GM18505 (cell line): ENCODE results near the gene SLC51A.

ENCODE experiments used
- ATAC-seq: cut with Tn5 transposase; IDR thresholded peaks from one replicate; pipeline ENCODE4 v1.9.1; 2021; ENCODE audit not compliant: unreplicated experiment
- POLR2A ChIP-seq: IDR thresholded peaks from 4 replicates; pipeline ENCODE4 v1.6.1; 2011; ENCODE audit warnings: borderline replicate concordance; ENCODE audit not compliant: insufficient read depth, insufficient read length; ENCODE audit errors: extremely low read depth

Gene SLC51A

DNA sequence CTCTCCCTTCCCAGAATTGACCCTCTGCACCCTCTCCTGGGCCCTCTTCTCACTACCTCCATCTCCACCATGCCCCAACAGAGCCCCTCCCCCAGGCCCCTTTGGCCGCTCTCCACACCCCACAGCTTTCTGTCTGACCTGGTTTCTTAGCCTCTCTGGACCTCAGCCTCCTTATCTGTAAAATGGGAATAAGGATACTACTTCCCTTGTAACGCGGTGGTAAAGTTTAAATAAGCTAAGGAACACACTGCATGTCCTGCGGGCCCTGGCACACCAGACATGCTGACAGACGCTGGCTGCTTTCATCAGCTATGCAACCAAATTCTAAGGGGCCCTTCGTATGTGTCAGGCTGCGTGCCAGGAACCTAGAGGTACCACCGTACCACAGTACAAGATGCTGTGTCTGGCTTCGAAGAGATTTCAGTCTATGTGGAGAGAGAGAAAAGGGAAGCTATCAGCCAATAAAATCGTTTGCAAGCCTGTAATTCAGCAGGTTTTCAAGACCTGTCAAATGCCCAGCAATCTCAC lies 777 bp upstream of the SLC51A start:
- TF ChIP-seq POLR2A, result no peak
- ATAC-seq, result no peak

DNA sequence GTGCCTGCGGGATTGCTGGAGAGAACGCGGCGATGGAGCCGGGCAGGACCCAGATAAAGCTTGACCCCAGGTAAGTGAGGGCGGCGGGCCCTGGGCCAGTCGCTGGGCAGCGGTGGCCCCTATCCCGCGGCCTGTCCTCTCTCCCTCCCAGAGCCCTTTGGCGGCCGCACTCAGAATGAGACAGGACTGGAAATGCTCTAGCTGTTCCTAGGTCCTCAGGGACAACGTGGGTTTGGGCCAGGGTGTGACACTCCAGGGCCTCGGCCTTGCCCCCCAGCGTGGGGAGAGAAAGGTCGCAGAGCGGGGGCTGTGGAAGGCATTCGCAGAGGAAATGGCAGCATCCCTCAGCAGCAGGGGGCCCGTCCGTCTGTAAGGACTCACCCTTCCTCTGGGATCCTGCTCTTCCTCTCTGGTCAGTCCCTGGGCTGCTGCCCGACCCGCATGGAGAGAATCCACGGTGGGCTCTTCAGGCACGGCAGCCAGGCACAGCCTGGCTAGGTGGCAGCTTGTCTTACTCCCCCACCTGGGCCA lies 412 bp downstream of the SLC51A start:
- no peak for ATAC-seq
- no peak for TF ChIP-seq POLR2A

DNA sequence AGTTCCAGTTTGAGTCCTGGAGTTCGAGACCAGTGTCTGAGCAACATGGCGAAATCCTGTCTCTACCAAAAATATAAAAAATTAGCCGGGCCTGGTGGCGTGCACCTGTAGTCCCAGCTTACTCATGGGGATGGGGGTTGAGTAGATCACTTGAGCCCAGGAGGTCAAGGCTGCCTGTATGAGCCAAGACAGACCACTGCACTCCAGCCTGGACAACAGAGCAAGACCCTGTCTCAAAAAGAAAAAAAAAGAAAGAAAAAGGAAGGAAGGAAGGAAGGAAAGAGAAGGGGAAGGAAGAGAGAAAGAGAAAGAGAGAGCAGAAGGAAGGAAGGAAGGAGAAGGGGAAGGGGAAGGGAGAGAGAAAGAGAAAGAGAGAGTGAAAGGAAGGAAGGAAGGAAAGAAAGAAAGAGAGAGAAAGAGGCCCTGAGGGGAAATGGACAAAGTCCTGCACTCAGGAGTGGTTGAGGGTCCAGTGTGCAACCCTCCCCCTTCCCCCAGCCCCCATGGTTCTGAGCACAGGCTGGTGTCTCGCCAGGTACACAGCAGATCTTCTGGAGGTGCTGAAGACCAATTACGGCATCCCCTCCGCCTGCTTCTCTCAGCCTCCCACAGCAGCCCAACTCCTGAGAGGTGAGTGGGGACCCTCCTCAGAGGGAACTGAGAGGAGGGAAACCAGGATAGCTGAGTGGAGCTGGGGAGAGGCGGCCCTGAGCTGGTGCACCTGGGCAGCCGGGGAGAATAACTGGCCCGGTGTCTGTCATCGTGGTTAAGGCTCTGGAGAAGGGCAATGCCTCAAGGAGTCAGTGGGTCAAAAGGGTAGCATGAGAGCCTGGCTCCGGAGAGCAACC lies 1.2 kb downstream of the SLC51A start:
- no peak for TF ChIP-seq POLR2A

GRCh38 chr3:196218155-196218712 lies 1.9 kb downstream of the SLC51A start:
- ATAC-seq, result no peak
- no peak for TF ChIP-seq POLR2A

More for the DNA sequence above, 1.2 kb downstream of the SLC51A start:
- ATAC-seq, result no peak

GRCh38 chr3:196219194-196219969 lies 3.0 kb downstream of the SLC51A start:
- TF ChIP-seq POLR2A, result no peak
- no peak for ATAC-seq

- no peak for ATAC-seq
- TF ChIP-seq POLR2A, result no peak
Observed at GRCh38 chr3:196219970-196220311, 3.6 kb downstream of the SLC51A start.

- no peak for TF ChIP-seq POLR2A
- no peak for ATAC-seq
Observed at GRCh38 chr3:196220587-196220986, 4.3 kb downstream of the SLC51A start.

- no peak for ATAC-seq
- TF ChIP-seq POLR2A, result no peak
Observed at GRCh38 chr3:196220991-196221390, 4.7 kb downstream of the SLC51A start.

GRCh38 chr3:196222876-196223595 lies 6.7 kb downstream of the SLC51A start:
- TF ChIP-seq POLR2A, result no peak
- ATAC-seq, result no peak

- no peak for TF ChIP-seq POLR2A
- no peak for ATAC-seq
Observed at GRCh38 chr3:196225086-196225485, 8.8 kb downstream of the SLC51A start.

DNA sequence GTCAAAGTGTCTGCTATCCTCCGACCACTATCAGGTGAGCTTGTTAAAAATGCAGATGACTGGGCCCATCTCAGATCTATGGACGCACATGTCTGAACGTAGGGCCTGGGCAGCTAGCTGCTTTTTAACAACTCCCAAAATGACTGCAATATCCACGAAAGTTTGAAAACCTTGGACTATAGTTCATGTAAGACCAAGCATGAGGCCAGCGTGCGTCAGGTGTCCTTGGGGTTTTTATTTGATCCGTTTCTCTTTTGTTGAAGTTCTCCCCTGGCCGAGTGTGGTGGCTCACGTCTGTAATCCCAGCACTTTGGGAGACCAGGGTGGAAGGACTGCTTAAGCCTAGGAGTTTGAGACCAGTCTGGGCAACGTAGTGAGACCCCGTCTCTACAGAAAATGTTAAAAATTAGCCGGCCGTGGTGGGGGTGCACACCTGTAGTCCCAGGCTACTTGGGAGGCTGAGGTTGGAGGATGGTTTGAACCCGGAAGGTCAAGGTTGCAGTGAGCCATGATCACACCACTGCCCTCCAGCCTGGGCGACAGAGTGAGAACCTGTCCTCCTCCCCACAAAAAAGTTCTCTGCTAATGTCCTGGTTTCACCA lies 9.5 kb downstream of the SLC51A start:
- no peak for TF ChIP-seq POLR2A
- no peak for ATAC-seq

- no peak for TF ChIP-seq POLR2A
- no peak for ATAC-seq
Observed at GRCh38 chr3:196227121-196227561, 10.8 kb downstream of the SLC51A start.
